UCSD-AML1 (cell line): ENCODE results near the gene FAM3B.
A peak's percentile ranks its signal among the peaks of the same experiment; 100 is the strongest.

Experiments
- DNase-seq: peaks from one replicate; lab custom pipeline; 2025; ENCODE audit not compliant: unreplicated experiment; lab: John Stamatoyannopoulos, UW

The FAM3B gene

DNA sequence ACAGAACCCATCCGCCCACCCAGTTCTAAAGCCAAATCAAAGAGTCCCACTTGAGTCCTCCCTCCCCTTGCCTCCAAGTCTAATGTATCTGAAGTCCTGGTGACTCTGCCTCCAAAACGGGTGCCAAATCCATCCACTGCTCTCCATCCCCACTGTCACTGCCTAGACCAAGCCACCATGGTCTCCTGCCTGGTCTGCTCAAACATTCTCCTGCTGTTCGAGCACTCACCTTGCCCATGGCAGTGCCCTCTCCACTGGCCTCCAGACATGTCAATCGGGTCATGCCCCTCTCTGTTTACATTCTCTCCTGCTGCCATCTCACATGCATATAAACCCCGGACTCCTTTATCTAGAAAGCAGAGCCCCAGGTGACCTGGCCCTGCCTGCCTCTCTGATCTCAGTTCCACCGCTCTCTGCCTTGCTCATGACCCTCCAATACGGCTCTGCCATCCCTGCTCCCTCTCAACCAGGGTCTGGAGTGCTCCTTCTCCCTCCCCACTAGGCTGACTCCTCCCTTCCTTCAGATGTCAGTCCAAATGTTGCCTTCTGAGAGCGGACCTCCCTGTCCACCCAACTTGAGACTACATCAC, 77.4 kb downstream of the FAM3B start:
- no peak for DNase-seq

- peak; percentile 71 for DNase-seq
These were observed 80.0 kb downstream of the FAM3B start for GRCh38 chr21:41396558-41397075.

GRCh38 chr21:41397471-41397891, 80.9 kb downstream of the FAM3B start:
- no peak for DNase-seq

- no peak for DNase-seq
These were observed 81.7 kb downstream of the FAM3B start for GRCh38 chr21:41398251-41398650.

- DNase-seq: no peak
These were observed 82.2 kb downstream of the FAM3B start for GRCh38 chr21:41398831-41399230.

- no peak for DNase-seq
These were observed 82.7 kb downstream of the FAM3B start for GRCh38 chr21:41399246-41399800.

GRCh38 chr21:41402231-41402630, 85.6 kb downstream of the FAM3B start:
- no peak for DNase-seq

GRCh38 chr21:41402796-41403195, 86.2 kb downstream of the FAM3B start:
- DNase-seq: no peak

DNA sequence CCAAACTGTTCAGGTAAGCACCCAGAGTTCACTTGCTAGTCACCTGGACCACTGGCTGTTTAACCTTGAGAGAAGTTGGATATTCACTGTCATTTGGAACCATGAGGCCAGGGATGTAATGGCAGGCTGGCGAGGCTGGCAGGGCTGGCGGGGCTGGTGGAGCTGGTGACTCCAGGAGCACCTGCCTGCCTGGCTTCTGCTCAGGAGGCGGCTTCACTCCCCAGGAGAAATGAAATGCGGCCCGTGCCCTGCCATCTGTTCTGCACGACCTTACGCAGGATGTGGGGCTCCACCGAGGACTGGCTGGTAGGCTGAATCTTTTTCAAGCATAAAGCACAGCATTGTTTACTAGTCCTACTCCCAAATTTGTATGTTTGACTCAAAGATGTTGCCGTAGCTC, 86.7 kb downstream of the FAM3B start:
- no peak for DNase-seq

DNA sequence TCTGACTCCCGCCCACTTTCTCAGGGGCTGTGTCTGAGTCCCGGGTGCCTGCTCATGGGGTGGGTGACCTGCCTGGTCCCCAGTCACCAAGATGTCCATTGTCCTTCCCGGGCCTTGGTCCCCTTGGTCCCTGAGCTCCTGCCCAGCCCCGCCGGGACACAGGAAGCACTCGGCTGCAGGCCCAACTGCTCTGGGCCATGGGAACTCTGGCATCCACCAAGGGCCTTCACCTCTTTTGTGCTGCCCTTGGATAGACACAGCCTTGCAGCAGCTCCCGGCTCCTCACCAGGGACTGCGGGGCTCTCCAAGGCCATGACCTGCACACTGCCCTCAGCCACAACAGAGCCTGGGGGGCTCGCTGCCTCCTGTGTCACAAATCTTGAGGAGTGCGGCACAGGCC, 87.4 kb downstream of the FAM3B start:
- DNase-seq: no peak

GRCh38 chr21:41405321-41405720, 88.7 kb downstream of the FAM3B start:
- no peak for DNase-seq

DNA sequence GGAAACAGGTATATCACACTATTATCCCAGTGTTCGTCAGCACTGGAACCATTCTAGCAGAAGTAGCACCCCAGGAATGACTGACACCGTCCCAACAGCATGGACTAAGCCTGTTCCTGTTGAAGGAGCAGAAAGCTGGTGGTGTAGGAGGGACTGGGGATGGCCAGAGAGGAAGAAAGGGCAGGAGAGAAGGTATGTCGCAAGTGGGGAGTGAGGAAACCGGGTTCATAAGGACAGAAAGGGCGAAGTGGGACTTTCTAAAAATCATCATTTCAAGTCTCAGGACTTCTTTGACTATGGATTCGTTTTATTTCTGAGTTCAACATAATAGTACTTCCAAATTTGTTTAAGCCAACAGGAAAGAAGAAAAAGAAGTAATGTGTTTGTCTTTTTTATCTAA, 89.7 kb downstream of the FAM3B start:
- DNase-seq: no peak
